ENCODE data around the gene FARP1. TPM values are rescaled to one million over a fixed set of nuclear protein-coding genes. Genes with fewer than 3 reads are reported as not detected.
A peak's percentile ranks its signal among the peaks of the same experiment; 100 is the strongest.

Gene FARP1
- polyA plus RNA-seq, 4 donors: 222 to 270 (median 241) TPM

DNA sequence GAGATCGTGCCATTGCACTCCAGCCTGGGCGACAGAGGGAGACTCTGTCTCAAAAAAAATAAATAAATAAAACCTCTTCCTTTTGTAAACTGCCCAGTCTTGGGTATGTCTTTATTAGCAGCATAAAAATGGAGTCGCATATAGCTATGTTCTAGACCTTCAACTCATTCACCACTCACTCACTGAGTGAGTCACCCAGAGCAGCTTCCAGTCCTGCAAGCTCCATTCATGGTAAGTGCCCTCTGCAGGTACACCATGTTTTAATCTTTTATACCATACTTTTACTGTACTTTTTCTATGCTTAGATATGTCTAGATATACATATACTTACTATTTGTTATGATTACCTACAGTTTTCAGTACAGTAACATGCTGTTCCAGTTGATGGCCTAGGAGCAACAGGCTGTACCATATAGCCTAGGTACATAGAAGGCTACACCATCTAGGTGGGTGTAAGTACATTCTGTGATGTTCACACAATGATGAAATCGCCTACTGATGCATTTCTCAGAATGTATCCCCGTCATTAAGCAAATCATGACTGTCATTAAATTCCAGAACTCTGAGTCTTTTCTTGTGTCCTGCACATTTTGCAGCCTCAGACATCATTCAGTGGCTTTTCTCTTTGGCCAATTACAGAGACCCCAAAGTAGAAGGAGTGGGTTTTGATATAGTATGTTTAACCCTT, 13.7 kb upstream of the FARP1 start:
- no peak for DNase-seq (ENCODE audit: low read depth in 4 of 4, low spot score in 2 of 4)

DNA sequence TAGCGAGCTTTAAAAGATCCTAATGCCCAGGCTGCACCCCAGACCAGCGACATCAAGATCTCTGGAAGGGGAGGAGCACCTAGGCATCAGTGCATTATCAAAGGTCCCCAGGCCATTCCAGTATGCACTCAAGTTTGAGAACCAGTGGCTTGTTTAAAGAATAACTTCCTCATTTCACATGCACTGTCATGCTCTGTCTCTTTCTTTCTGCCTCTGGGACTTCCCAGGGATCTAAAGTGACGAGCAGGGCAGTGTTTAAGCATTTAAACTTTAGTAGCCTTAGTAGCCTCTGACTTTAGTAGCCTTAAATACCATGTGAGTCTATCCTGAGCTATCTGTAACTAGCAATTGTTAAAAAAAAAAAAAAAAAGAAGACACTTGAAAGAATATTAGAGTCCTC, 8.9 kb upstream of the FARP1 start:
- DNase-seq (ENCODE audit: low read depth in 4 of 4, low spot score in 2 of 4): no peak

DNA sequence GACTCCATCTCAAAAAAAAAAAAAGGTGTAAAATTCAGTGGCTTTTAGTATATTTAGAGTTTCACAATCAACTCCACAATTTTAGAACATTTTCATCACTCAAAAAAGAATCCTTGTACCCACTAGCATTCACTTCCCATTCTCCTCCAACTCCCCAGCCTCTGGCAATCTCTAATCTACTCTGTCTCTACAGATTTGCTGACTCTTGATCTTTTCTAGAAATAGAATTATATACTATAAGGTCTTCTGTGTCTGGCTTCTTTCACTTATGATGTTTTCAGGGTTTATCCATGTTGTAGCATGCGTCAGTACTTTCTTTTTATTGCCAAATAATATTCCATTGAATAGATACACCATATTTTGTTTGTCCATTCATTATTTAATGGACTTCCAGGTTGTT, 8.0 kb upstream of the FARP1 start:
- DNase-seq (ENCODE audit: low read depth in 4 of 4, low spot score in 2 of 4): no peak

DNA sequence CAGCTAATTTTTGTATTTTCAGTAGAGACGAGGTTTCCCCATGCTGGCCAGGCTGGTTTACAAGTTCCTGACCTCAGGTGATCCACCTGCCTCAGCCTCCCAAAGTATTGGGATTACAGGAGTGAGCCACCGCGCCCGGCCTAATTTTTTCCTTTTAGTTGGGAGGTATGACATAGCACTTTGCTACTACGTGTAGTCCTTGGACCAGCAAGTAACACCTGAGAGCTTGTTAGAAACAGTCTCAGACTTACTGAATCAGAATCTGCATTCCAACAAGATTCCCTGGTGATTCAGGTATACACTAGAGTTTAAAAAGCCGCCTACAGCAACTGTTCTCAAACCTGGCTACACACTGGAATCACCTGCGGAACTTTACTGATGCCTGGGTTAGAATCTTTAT, 1.8 kb upstream of the FARP1 start:
- DNase-seq (ENCODE audit: low read depth in 4 of 4, low spot score in 2 of 4): no peak

DNA sequence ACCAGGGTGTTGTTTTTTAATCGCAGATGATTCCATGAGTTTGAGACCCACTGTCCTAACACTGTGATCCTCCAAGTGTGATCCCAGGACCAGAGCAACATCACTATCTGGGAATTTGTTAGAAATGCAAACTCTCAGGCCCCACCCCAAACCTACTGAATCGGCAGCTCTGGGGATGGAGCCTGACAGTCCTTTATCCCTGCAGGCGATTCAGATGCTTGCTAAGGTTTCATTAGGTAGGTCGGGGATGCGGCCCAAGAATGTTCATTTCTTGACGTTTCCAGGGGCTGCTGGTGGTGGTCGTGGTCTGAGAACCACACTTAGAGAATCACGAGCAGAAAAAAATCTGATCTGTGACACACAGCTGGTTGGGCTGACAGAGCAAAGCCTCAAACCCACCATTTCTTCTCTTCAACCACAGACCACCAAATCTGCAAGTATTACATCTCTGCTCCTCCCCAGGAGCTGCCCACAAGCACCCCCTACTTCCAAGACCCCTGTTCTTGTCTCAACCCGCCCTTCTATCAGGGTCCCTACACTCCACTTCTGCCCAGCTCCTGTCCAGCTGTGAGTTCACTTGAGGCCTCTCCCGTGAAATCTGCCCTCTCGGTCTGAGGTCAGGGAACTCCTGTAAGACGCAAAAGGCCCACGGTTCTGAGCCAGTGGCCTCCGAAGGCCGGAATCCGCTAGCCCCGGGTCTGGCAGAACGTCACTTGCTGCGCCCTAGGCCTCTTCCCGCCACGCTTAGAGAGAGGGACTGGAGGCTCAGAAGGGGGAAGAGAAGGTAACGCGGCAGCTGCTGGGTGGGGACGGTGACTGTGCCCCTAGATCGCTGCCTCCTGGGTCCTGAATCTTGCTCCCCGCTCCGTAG, 1.1 kb upstream of the FARP1 start:
- DNase-seq (ENCODE audit: low read depth in 4 of 4, low spot score in 2 of 4): no peak

DNA sequence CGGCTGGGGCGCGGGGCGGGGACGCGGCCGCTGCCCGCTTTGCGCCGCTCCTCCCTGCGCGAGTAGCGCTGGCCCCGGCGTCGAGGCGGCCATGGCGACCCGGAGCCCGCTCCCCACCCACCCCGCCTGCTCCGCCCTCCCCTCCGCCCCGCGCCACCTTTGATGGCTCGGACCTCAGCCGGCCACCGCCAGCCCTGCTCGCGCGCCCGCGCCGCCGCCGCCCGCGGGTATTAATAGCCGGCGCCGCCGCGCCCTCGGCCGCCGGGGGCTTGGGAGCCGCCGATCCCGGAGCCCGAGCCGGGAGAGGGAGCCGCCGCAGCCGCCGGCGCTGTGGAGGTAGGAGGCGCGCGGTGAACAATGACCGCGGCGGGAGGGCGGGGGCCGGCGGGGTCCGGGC, 261 bp downstream of the FARP1 start:
- DNase-seq (ENCODE audit: low read depth in 4 of 4, low spot score in 2 of 4): no peak

DNA sequence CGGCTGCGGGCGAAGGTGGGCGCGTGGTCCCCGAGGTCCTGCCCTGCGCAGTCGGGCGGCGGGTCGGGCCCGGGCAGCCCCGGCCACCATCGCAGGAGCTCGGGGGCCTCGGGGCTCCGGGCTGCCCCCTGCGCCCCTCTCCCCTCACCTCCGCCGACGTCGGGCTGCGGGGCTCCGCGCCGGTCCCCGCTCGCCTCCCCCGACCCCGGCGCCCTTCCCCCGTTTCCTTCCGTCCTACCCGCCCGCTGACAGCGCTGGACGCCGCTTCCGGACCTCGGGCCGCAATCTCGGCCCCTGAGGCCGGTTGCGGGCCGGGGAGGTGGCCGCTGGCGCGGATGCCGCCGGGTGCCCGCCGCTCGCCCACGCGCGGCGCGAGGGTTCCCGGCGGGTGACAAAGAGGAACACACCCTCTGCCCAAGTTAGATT, 720 bp downstream of the FARP1 start:
- no peak for DNase-seq (ENCODE audit: low read depth in 4 of 4, low spot score in 2 of 4)

DNA sequence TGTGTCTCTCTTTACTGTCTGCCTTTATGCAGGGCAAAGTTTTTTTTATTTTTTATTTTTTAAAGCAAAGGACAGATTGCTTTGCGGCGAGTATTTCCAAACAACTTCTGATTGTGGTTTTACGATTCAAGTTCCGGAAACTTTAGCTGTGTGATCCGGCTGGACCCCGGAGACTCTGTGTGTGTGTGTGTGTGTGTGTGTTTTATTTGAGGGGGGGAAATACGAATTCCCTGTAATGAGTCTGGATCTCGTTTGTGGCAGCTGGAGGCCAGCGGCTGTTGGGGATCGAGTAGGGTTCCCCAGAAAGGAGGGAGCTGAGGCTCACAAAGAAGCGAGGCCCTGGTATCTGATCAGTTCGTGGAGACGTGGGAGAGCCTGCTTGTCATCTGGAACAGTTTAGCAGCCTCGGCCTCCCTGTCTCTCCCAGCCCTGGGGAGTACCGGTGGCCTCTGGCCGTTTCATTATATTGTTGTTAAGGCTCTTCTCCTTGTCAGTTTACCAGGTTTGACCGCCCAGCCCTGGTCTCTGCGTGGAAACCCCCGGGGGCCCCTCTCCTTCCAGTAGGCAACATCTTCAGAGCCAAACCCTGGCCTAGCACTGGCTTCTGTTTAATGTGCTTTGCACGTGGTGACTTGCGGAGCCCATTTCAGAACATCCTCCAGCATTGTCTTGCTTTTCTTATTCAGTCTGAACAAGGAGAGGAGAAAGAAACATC, 1.3 kb downstream of the FARP1 start:
- peak in 1 of 4 donors; percentile 40 for DNase-seq (ENCODE audit: low read depth in 4 of 4, low spot score in 2 of 4)

DNA sequence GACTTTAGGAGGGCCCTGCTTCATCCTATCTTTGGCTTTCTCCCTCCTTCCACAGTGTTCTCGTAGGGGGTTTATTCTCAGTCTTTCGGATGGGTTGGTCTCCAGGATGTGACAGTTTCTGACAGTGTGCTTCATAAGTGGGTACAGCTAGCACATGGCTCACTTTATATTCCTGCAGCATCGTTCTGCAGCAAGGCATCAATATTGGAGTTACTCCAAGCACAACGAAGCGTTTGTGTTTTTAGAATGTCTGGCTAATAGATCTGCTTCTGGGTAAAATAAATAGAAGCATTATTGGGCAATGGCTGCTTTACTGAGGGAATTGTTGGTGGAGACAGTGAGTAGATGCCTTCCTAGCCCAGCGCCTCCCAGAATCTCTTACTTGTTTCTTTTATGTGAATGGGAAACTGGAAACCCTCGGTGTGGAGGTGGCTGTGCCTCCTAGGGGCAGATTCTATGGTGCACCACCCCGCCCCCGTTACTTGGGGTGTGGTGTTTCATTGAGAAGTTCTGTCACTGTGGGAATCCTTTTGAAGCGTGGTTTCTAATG, 2.0 kb downstream of the FARP1 start:
- DNase-seq (ENCODE audit: low read depth in 4 of 4, low spot score in 2 of 4): no peak

DNA sequence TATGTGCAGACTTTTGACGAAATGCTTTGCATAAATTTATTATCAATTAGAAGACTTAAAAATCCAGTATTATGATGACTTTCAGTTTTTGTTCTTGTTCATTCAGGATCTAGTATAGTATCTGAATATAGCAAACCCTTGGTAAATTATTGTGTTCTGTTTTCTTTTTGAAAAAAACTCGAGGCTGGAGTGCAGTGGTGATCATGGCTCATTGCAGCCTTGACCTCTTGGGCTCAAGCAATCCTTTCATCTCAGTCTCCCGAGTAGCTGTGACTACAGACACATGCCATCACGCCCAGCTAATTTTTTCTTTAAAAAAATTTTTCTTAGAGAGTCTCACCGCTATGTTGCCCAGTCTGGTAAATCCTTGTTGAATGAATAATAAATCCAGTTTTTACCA, 4.6 kb downstream of the FARP1 start:
- DNase-seq (ENCODE audit: low read depth in 4 of 4, low spot score in 2 of 4): no peak

DNA sequence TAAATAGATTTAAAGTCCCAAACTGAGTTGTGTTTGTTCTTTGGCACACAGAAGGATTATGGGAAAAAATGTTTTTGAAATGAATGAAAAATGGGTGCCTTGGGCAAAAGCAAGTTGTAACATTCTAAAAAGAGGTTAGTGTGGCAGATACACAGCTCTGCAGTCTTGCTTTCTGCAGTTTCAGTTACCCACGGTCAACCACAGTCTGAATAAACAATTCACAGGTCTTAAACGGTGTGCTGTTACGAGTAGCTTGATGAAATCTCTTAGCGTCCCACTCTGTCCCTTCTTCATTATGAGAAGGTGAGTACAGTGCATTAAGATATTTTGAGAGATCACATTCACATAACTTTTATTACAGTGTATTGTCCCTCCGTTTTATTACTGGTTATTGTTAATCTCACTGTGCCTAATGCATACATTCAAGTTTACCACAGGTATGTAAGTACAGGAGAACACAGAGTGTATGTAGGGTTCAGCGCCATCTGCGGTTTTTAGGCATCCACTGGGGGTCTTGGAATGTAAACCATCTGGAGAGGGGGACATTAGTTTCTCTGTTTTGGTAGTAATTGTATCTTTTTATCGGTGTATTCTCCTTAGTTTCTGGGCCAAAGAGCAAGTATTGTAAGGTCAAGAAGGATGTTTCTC, 8.1 kb downstream of the FARP1 start:
- DNase-seq (ENCODE audit: low read depth in 4 of 4, low spot score in 2 of 4): no peak

DNA sequence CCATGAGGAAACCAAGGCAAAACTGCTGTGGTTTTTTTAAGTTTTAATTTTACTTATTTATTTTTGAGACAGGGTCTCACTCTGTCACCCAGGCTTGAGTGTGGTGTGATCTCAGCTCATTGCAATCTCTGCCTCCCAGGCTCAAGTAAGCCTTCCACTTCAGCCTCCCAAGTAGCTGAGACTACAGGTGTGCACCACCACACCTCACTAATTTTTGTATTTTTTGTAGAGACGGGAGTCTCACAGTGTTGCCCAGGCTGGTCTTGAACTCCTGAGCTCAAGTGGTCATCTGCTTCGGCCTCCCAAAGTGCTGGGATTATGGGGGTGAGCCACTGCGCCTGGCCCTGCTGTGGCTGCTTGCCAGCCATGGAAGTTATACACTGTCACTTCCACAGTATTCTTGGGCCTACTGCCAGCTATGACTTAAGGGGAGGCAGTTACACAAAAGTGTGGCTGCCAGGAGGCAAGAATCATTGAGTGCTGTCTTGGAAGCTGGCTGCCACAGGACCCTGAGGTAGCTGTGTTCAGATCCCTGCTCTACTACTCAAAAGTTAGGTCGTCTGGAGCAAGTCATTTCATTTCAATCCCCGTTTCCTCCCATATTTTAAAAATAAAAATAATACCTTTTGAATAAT, 12.7 kb downstream of the FARP1 start:
- DNase-seq (ENCODE audit: low read depth in 4 of 4, low spot score in 2 of 4): no peak

DNA sequence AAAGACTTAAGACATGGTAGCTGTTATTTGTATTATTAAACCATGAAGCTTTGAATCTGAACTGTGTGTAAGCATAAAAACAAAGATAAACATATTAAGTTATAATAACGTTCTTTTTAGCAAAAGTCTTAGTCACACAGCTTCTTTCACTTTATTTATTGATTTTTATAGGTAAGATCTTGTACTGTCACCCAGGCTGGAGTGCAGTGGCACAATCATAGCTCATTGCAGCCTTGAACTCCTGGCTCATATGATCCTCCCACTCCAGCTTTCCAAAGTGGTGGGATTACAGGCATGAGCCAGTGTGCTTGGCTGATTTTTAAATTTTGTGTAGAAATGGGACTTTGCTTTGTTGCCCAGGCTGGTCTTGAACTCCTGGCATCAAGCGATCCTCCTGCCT, 13.4 kb downstream of the FARP1 start:
- DNase-seq (ENCODE audit: low read depth in 4 of 4, low spot score in 2 of 4): no peak

DNA sequence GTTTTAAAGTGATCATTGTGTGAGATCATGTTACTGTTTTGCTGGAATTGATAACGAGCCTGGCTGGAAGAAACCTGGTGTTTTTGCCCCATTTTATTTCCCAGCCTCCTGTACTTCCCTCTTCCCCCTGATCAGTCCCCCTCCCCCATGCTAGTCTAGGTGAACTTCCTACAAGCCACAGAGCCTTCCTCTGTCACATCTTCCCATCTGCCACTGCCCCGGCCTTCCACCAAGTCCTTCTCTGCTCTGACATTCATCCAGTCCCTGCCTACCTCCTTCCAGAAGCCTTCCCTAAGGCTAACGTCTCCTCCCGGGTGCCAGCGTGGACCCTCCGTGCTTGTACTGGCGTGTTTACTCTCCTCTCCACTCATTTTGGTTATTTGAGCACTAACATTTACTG, 14.3 kb downstream of the FARP1 start:
- no peak for DNase-seq (ENCODE audit: low read depth in 4 of 4, low spot score in 2 of 4)

DNA sequence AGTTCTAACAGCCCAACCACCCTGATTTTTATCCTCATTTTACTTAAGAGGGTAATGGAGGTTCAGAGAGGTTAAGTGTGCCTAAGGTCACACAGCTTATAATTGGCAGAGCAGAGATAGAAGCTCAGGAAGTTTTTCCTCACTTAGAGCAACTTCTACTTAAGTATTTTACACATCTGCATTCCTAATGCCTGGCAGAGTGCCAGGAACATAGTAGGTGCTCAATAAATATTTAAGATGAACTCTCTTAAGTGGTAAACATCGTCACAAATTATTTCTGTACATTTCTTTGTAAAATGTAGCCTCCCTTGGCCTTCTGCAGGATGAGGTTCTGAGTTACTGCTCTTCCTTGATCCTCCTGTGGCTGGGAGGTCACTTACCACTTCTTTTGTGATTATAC, 14.7 kb downstream of the FARP1 start:
- DNase-seq (ENCODE audit: low read depth in 4 of 4, low spot score in 2 of 4): no peak

DNA sequence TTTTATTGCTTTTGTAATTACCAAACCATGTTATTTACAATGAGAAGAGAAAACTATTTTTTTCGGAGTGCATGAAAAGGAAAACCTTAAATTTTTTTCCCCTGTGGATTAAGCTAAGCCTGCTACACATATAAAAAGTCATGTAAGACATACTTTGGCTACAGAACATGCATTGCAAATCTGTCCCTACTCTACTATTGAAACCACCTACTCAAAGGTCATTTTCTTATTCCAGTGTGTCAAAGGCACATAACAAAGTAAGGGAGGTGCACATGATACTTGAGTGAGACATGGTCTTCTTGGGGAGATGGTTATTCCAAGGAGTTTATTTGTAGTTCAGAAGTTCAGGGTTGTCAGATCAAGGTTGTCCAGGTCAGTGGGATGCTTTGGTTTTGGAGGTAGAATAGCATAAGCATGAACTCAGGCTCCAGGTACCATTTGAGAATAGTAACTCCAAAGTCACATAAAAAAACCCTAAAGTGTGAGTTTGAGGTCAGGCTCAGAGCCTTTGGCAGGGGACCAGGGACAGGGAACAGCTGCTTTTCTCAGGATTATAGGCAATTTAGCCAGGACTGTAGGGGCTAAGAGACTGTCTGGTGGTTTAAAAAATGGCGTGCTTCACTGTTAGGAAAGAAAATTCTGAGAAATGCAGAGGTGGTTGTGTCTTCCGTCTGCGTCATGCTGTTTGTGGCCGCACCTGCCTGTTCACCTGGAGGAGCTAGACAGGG, 15.4 kb downstream of the FARP1 start:
- no peak for DNase-seq (ENCODE audit: low read depth in 4 of 4, low spot score in 2 of 4)

DNA sequence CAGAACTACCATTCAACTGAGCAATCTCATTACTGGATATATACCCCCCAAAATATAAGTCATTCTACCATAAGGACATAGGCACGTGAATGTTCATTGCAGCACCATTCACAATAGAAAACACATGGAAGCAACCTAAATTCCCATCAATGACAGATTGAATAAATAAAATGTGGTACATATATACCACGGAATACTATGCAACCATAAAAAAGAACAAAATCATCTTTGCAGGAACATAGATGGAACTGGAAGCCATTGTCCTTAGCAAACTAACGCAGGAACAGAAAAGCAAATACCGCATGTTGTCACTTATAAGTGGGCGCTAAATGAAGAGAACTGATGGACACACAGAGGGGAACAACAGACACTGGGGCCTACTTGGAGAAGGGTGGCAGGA, 20.0 kb downstream of the FARP1 start:
- DNase-seq (ENCODE audit: low read depth in 4 of 4, low spot score in 2 of 4): no peak

DNA sequence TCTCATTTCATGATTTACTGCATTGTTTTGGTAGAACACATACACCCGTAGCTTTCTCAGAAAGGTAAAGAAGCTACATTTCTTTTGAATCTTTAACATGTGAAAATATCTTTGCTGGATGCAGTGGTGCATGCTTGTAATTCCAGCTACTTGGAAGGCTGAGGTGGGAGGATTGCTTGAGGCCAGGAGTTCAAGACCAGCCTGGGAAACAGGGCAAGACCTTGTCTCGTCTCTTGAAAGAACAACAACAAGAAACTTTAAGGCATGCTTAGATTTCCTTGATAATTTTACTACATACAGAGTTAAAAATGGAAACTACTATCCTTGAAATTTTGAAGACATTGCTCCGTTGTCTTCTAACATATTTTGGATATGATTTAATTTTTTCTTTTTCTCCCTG, 26.4 kb downstream of the FARP1 start:
- DNase-seq (ENCODE audit: low read depth in 4 of 4, low spot score in 2 of 4): no peak

DNA sequence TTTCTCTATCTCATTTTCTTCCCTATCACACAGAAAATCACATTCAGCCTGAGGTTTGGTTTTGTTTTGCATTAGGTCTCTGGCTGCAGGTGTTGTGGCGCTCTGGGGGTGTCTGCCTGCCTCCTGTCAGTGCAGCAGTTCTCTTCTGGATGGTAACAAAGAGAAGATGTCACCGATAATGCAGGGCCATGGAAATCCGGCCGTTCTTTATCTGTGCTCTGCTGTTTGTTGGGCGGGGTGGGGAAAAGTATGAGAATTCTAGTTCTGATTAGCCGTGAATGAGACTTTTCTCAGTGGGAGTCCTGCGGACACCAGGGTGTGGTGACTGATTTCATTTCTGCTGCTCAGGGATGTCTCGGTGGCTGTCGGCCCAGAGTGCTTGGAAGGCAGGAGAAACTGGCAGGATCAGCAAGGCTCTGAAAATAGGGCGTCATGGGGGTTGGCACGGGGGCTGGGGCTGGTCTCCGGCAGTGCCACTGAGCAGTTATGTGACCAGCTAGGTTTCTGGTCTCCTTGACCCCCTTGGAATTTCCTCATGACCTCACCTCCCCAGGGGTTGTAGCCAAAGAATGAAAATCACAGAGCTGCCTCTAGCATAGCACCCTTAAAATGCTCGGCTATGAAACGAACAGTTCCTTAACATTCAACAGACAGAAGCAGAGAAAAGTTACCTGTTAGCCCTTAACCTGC, 29.2 kb downstream of the FARP1 start:
- no peak for DNase-seq (ENCODE audit: low read depth in 4 of 4, low spot score in 2 of 4)
